ENCODE measurements around the gene RGS10.
"Not testable (repeated sequence)": the region's sequence is repeated elsewhere in the genome, so short reads cannot be mapped to it uniquely, and the experiment has no call there.

Gene RGS10

GRCh38 chr10:119539359-119539825 is 3.1 kb downstream of the RGS10 start:
- 92 to 93% methylated on average over 9 of the region's 9 CpGs for WGBS, 2 experiments
- peaks cover 26% of the 10 kb centered on the region for H3K4me1 ChIP-seq (ENCODE audit: control insufficient read depth, insufficient read depth, low read length)
- H3K27me3 ChIP-seq (ENCODE audit: control insufficient read depth, insufficient read depth, low read length, poor library complexity, severe bottlenecking): peaks cover 58% of the 10 kb centered on the region
- H3K36me3 ChIP-seq (ENCODE audit: control insufficient read depth, insufficient read depth, low read length): no peaks in the 10 kb centered on the region
- H3K9me3 ChIP-seq (ENCODE audit: control insufficient read depth, low read length): no peaks in the 10 kb centered on the region
- H3K27ac ChIP-seq (ENCODE audit: insufficient read depth, low read depth, low read length, poor library complexity, severe bottlenecking): no peak overlapping the region
- H3K4me3 ChIP-seq (ENCODE audit: insufficient read depth, low read depth, low read length): no peak overlapping the region

DNA sequence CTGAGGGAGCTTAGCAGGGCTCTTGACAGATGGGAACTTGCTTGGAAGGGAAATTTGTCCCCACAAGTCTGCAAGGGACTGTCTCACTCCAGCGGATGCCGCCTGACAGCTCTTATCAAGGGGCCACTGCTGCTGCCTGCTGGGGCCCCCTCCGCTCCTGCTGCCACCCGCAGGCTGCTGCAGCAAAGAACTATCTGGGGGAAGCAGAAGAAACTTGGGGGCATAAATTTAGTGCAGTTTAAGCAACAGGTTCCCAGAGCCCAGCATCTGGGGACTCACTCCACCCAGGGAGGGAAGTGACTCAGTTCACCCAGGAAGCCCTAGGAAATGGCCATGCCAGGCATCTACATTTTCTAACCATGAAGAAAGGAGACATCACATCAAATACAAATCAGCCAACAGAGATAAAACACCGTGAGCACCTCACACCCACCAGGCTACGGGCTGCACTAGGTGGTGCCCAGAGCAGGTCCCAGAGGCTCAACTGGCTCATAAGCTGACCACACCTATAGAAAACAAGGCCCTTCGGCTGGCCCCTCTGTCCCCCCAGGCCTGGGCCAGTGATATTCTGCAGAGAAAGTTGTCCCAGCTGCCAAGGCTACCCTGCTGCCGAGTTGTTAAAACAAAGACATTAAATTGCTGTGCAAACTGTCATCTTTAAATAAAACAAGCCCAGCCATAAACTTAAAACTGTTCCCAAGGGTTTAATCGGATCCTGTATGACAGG is 3.7 kb downstream of the RGS10 start:
- H3K27me3 ChIP-seq (ENCODE audit: control insufficient read depth, insufficient read depth, low read length, poor library complexity, severe bottlenecking): peaks cover 52% of the 10 kb centered on the region
- 84 to 85% methylated on average over 9 of the region's 9 CpGs for WGBS, 2 experiments
- H3K9me3 ChIP-seq (ENCODE audit: control insufficient read depth, low read length): no peaks in the 10 kb centered on the region

DNA sequence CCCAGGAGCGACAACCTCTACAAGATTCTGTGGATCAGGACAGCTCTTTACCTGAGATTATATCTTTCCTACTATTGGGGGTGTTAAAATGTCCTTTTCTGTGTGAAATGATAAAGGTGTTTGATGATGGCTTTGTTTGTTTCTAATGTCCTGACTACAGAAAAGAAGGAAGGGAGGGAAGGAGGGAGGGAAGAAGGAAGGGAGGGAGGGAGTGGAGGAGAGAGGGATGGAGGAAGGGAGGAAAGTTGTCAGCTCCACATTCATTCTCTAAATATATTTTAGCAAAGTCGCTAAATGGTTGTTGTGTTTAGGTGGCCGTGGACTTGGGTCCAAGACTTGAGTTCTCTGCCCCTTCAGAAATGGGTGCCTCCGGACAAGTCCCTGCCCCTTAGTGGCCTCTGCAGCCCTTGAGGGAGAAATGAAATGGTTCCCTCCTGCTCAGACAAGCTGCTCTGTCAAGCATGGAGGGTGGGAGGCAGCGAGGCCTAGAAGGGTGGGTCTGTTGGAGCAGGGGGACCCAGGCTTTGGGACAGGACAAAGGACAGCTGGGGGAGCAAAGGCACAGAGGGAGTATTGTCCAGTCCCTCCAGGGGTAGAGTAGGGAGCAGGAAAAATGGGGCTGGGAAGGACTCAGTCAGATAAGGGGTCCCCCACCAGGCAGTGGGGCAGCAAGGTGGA is 4.4 kb downstream of the RGS10 start:
- H3K4me3 ChIP-seq (ENCODE audit: insufficient read depth, low read depth, low read length): no peak overlapping the region
- peaks cover 15% of the 10 kb centered on the region for H3K4me1 ChIP-seq (ENCODE audit: control insufficient read depth, insufficient read depth, low read length)
- no peak overlapping the region for H3K27ac ChIP-seq (ENCODE audit: insufficient read depth, low read depth, low read length, poor library complexity, severe bottlenecking)
- peaks cover 45% of the 10 kb centered on the region for H3K27me3 ChIP-seq (ENCODE audit: control insufficient read depth, insufficient read depth, low read length, poor library complexity, severe bottlenecking)
- H3K9me3 ChIP-seq (ENCODE audit: control insufficient read depth, low read length): no peaks in the 10 kb centered on the region
- 84 to 85% methylated on average over 4 to 5 of the region's 5 CpGs for WGBS, 2 experiments
- H3K36me3 ChIP-seq (ENCODE audit: control insufficient read depth, insufficient read depth, low read length): no peaks in the 10 kb centered on the region

More for the DNA sequence above, 3.7 kb downstream of the RGS10 start:
- no peak overlapping the region for H3K27ac ChIP-seq (ENCODE audit: insufficient read depth, low read depth, low read length, poor library complexity, severe bottlenecking)
- peaks cover 20% of the 10 kb centered on the region for H3K4me1 ChIP-seq (ENCODE audit: control insufficient read depth, insufficient read depth, low read length)
- H3K4me3 ChIP-seq (ENCODE audit: insufficient read depth, low read depth, low read length): no peak overlapping the region
- H3K36me3 ChIP-seq (ENCODE audit: control insufficient read depth, insufficient read depth, low read length): no peaks in the 10 kb centered on the region

DNA sequence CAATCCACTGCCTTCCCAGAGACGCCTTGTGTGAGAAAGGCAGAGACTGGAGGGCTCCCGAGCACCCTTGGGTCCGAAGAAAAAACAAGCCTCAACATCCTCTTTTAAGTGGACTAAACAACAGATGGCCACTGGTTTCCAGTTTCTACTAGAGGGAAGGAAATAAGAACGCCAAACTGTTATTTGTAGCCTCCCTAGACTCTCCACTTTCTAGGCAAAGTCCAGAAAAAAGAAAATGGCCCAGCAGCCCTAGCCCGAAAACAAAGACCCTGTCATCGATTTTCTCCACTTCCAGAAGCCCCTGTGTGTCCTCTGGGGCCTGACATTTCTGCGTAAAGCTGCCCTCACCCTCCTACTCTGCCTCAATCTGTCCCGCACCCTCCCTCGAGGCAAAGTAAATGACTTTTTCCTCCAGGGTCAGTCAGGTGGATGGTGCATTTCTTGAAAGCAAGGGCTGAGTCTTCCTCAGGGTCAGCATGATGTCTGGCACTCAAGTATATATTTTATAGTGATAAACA is 6.0 kb downstream of the RGS10 start:
- Histone ChIP-seq H3K27me3 (ENCODE audit: control insufficient read depth, insufficient read depth, low read length, poor library complexity, severe bottlenecking) (peaks cover 30% of the 10 kb centered on the region), H3K4me3 (ENCODE audit: insufficient read depth, low read depth, low read length) (no peak overlapping the region), H3K9me3 (ENCODE audit: control insufficient read depth, low read length) (no peaks in the 10 kb centered on the region), H3K27ac (ENCODE audit: insufficient read depth, low read depth, low read length, poor library complexity, severe bottlenecking) (no peak overlapping the region), H3K36me3 (ENCODE audit: control insufficient read depth, insufficient read depth, low read length) (no peaks in the 10 kb centered on the region), H3K4me1 (ENCODE audit: control insufficient read depth, insufficient read depth, low read length) (peaks cover 15% of the 10 kb centered on the region)
- WGBS, 2 experiments: 83 to 88% methylated on average over 9 of the region's 9 CpGs

- 91 to 92% methylated on average over 11 of the region's 11 CpGs for WGBS, 2 experiments
- Histone ChIP-seq H3K4me3 (ENCODE audit: insufficient read depth, low read depth, low read length) (no peak overlapping the region), H3K9me3 (ENCODE audit: control insufficient read depth, low read length) (no peaks in the 10 kb centered on the region), H3K27ac (ENCODE audit: insufficient read depth, low read depth, low read length, poor library complexity, severe bottlenecking) (no peak overlapping the region), H3K27me3 (ENCODE audit: control insufficient read depth, insufficient read depth, low read length, poor library complexity, severe bottlenecking) (peaks cover 24% of the 10 kb centered on the region), H3K36me3 (ENCODE audit: control insufficient read depth, insufficient read depth, low read length) (no peaks in the 10 kb centered on the region), H3K4me1 (ENCODE audit: control insufficient read depth, insufficient read depth, low read length) (peaks cover 15% of the 10 kb centered on the region)
Measured at GRCh38 chr10:119535837-119536507, 6.5 kb downstream of the RGS10 start.

DNA sequence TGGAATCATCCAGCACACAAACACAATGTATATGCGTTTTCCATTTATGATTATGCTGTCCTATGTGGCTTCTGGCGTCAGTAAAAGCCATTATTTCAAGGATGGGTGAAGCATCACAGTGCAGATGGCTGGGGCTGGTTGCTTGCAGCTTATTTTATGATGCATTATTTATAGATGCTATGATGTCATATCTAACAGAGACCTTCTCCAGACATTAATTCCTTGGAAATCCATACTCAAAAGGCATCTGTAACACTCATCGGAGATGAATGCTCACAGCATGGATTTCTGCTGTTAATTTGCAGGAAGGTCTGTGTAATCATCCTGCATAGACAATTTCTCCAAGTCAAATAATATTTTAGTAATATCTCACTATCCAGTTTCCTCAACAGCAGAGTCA is 7.2 kb downstream of the RGS10 start:
- no peak overlapping the region for H3K27ac ChIP-seq (ENCODE audit: insufficient read depth, low read depth, low read length, poor library complexity, severe bottlenecking)
- peaks cover 15% of the 10 kb centered on the region for H3K4me1 ChIP-seq (ENCODE audit: control insufficient read depth, insufficient read depth, low read length)
- H3K9me3 ChIP-seq (ENCODE audit: control insufficient read depth, low read length): no peaks in the 10 kb centered on the region
- peaks cover 18% of the 10 kb centered on the region for H3K27me3 ChIP-seq (ENCODE audit: control insufficient read depth, insufficient read depth, low read length, poor library complexity, severe bottlenecking)
- 94 to 97% methylated on average over 3 of the region's 3 CpGs for WGBS, 2 experiments
- no peak overlapping the region for H3K4me3 ChIP-seq (ENCODE audit: insufficient read depth, low read depth, low read length)
- H3K36me3 ChIP-seq (ENCODE audit: control insufficient read depth, insufficient read depth, low read length): no peaks in the 10 kb centered on the region

GRCh38 chr10:119533473-119533872 is 9.0 kb downstream of the RGS10 start:
- Histone ChIP-seq H3K4me1 (ENCODE audit: control insufficient read depth, insufficient read depth, low read length) (peaks cover 11% of the 10 kb centered on the region), H3K4me3 (ENCODE audit: insufficient read depth, low read depth, low read length) (no peak overlapping the region)
- 97 to 99% methylated on average over 2 of the region's 2 CpGs for WGBS, 2 experiments

GRCh38 chr10:119532791-119533190 is 9.7 kb downstream of the RGS10 start:
- H3K4me3 ChIP-seq (ENCODE audit: insufficient read depth, low read depth, low read length); H3K27ac ChIP-seq (ENCODE audit: insufficient read depth, low read depth, low read length, poor library complexity, severe bottlenecking); H3K27me3 ChIP-seq (ENCODE audit: control insufficient read depth, insufficient read depth, low read length, poor library complexity, severe bottlenecking); H3K9me3 ChIP-seq (ENCODE audit: control insufficient read depth, low read length); H3K4me1 ChIP-seq (ENCODE audit: control insufficient read depth, insufficient read depth, low read length); H3K36me3 ChIP-seq (ENCODE audit: control insufficient read depth, insufficient read depth, low read length): not testable (repeated sequence)
- WGBS, 2 experiments: 93 to 95% methylated on average over 8 of the region's 8 CpGs

More at GRCh38 chr10:119533473-119533872, 9.0 kb downstream of the RGS10 start:
- no peak overlapping the region for H3K27ac ChIP-seq (ENCODE audit: insufficient read depth, low read depth, low read length, poor library complexity, severe bottlenecking)
- H3K9me3 ChIP-seq (ENCODE audit: control insufficient read depth, low read length): no peaks in the 10 kb centered on the region
- no peaks in the 10 kb centered on the region for H3K36me3 ChIP-seq (ENCODE audit: control insufficient read depth, insufficient read depth, low read length)
- H3K27me3 ChIP-seq (ENCODE audit: control insufficient read depth, insufficient read depth, low read length, poor library complexity, severe bottlenecking): no peaks in the 10 kb centered on the region

DNA sequence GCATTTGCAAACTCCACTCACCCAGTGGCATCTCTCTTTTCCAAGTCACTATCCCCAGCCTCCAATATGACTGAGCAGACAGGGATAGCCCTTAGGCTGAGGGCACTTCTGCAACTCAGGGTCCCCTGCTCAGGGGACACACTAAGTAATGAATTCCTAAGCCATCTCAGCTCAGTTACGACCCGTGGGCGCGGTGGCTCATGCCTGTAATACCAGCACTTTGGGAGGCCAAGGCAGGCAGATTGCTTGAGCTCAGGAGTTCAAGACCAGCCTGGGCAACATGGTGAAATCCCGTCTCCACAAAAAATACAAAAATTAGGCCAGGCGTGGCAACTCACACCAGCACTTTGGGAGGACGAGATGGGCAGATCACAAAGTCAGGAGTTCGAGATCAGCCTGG is 10.3 kb downstream of the RGS10 start:
- WGBS, 2 experiments: 91 to 94% methylated on average over 8 of the region's 8 CpGs
- H3K36me3 ChIP-seq (ENCODE audit: control insufficient read depth, insufficient read depth, low read length); H3K9me3 ChIP-seq (ENCODE audit: control insufficient read depth, low read length); H3K27ac ChIP-seq (ENCODE audit: insufficient read depth, low read depth, low read length, poor library complexity, severe bottlenecking); H3K4me3 ChIP-seq (ENCODE audit: insufficient read depth, low read depth, low read length); H3K4me1 ChIP-seq (ENCODE audit: control insufficient read depth, insufficient read depth, low read length); H3K27me3 ChIP-seq (ENCODE audit: control insufficient read depth, insufficient read depth, low read length, poor library complexity, severe bottlenecking): not testable (repeated sequence)

DNA sequence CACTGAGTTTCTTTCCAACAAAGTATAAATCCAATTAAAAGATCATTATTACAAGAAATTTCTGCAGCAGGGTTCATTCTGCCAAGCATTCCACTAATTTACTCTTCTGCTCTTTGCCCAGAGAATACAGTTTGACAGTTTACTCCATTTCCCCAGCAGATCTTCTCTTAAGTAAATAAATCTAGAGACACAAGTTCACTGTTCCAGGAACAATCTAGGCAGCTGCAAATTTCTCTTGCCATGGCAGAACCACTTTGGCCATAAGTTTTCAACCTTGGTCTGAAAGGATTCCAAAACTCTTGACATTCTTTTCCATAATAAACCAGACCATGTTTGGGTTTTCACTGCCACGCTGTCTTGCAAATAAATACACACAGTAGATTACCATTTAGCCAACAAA is 11.5 kb downstream of the RGS10 start:
- H3K36me3 ChIP-seq (ENCODE audit: control insufficient read depth, insufficient read depth, low read length): no peaks in the 10 kb centered on the region
- no peak overlapping the region for H3K4me3 ChIP-seq (ENCODE audit: insufficient read depth, low read depth, low read length)
- H3K9me3 ChIP-seq (ENCODE audit: control insufficient read depth, low read length): no peaks in the 10 kb centered on the region
- no peak overlapping the region for H3K27ac ChIP-seq (ENCODE audit: insufficient read depth, low read depth, low read length, poor library complexity, severe bottlenecking)
- WGBS, 2 experiments: 98 to 100% methylated on average over 1 of the region's 1 CpG
- H3K4me1 ChIP-seq (ENCODE audit: control insufficient read depth, insufficient read depth, low read length): no peaks in the 10 kb centered on the region
- no peaks in the 10 kb centered on the region for H3K27me3 ChIP-seq (ENCODE audit: control insufficient read depth, insufficient read depth, low read length, poor library complexity, severe bottlenecking)

All from ectodermal cell (in vitro differentiated cells).